HEK293 (cell line): ENCODE data around the gene ARID3A.

Experiments
- CTCF ChIA-PET: fragments of 350-600 bp; formaldehyde crosslinking; extraction: SDS; loops from one replicate; lab custom pipeline; 2021; ENCODE audit warnings: antibody characterized with exemption; lab: Yijun Ruan, JAX
- POLR2A ChIA-PET: fragments of 300-600 bp; formaldehyde crosslinking; extraction: SDS; loops from one replicate; lab custom pipeline; 2020; ENCODE audit warnings: antibody characterized with exemption, inconsistent platforms; lab: Yijun Ruan, JAX
- H3K27ac ChIP-seq: fragments of 200-500 bp; sonication (Bioruptor generic); 2 replicates; pipeline ENCODE4 v1.5.1; 2014; ENCODE audit warnings: low read depth, low read length, control low read depth, inconsistent platforms; ENCODE audit errors: extremely low read depth
- H3K36me3 ChIP-seq, 2 experiments: fragments of 200-500 bp in 1 of 2; sonication (Bioruptor generic) in 1 of 2; 1 replicate in 1 of 2; 2 replicates in 1 of 2; pipeline ENCODE4 v1.5.1; 2014 to 2017; ENCODE audit warnings: inconsistent platforms in 2 of 2, low read length in 2 of 2; ENCODE audit not compliant: control insufficient read depth in 2 of 2, insufficient read depth in 1 of 2
- H3K4me1 ChIP-seq: fragments of 200-500 bp; sonication (Bioruptor generic); 2 replicates; pipeline ENCODE4 v1.5.1; 2014; ENCODE audit warnings: mild to moderate bottlenecking, low read length, inconsistent platforms; ENCODE audit not compliant: control insufficient read depth, insufficient read depth
- H3K4me3 ChIP-seq: 2 replicates; pipeline ENCODE4 v1.5.1; 2011; ENCODE audit warnings: low read depth, mild to moderate bottlenecking, control low read depth, low read length, moderate library complexity
- H3K9me3 ChIP-seq: fragments of 200-500 bp; sonication (Bioruptor generic); 2 replicates; pipeline ENCODE4 v1.5.1; 2014; ENCODE audit warnings: low read depth, low read length, inconsistent platforms; ENCODE audit not compliant: control insufficient read depth, insufficient read depth
- BCL11B ChIP-seq: fragments of 450-650 bp; formaldehyde crosslinking; IDR thresholded peaks from 2 replicates; pipeline ENCODE4 v1.5.1; 2016; ENCODE audit warnings: low read depth, missing biosample characterization, missing genetic modification characterization
- EGR2 ChIP-seq: fragments of 450-650 bp; formaldehyde crosslinking; IDR thresholded peaks from 2 replicates; pipeline ENCODE4 v1.5.1; 2016; ENCODE audit warnings: low read depth, missing biosample characterization, missing genetic modification characterization
- ELK4 ChIP-seq: IDR thresholded peaks from 2 replicates; pipeline ENCODE4 v1.6.1; 2011; ENCODE audit warnings: mild to moderate bottlenecking, low read depth, low read length, borderline replicate concordance
- GLIS1 ChIP-seq: fragments of 450-650 bp; formaldehyde crosslinking; IDR thresholded peaks from 2 replicates; pipeline ENCODE4 v1.5.1; 2016; ENCODE audit warnings: missing biosample characterization, missing genetic modification characterization
- HOXC10 ChIP-seq: sonication (generic); formaldehyde crosslinking; IDR thresholded peaks from 2 replicates; pipeline ENCODE4 v1.8.1; 2023; ENCODE audit warnings: mild to moderate bottlenecking, missing genetic modification reagents
- KLF17 ChIP-seq: fragments of 450-650 bp; formaldehyde crosslinking; IDR thresholded peaks from 2 replicates; pipeline ENCODE4 v1.5.1; 2016; ENCODE audit warnings: missing biosample characterization, missing genetic modification characterization
- PRDM10 ChIP-seq: fragments of 450-650 bp; formaldehyde crosslinking; IDR thresholded peaks from 2 replicates; pipeline ENCODE4 v1.5.1; 2016; ENCODE audit warnings: missing biosample characterization, missing genetic modification characterization
- RBAK ChIP-seq: fragments of 450-650 bp; formaldehyde crosslinking; IDR thresholded peaks from 2 replicates; pipeline ENCODE4 v1.5.1; 2016; ENCODE audit warnings: missing biosample characterization, missing genetic modification characterization
- REPIN1 ChIP-seq: fragments of 450-650 bp; formaldehyde crosslinking; IDR thresholded peaks from 2 replicates; pipeline ENCODE4 v1.5.1; 2017; ENCODE audit warnings: missing biosample characterization, missing genetic modification characterization, low read depth
- SCRT2 ChIP-seq: fragments of 450-650 bp; formaldehyde crosslinking; IDR thresholded peaks from 2 replicates; pipeline ENCODE4 v1.5.1; 2016; ENCODE audit warnings: missing biosample characterization, missing genetic modification characterization
- TCF7L2 ChIP-seq: IDR thresholded peaks from 2 replicates; pipeline ENCODE4 v1.6.1; 2011; ENCODE audit warnings: low read depth, mild to moderate bottlenecking, inconsistent platforms, low read length, moderate library complexity, borderline replicate concordance
- ZBTB1 ChIP-seq: fragments of 450-650 bp; formaldehyde crosslinking; IDR thresholded peaks from 2 replicates; pipeline ENCODE4 v1.5.1; 2016; ENCODE audit warnings: missing biosample characterization, missing genetic modification characterization
- ZFHX2 ChIP-seq: fragments of 450-650 bp; formaldehyde crosslinking; conservative IDR thresholded peaks from 2 replicates; pipeline ENCODE4 v1.5.1; 2016; ENCODE audit warnings: missing biosample characterization, missing genetic modification characterization
- ZNF157 ChIP-seq: fragments of 450-650 bp; formaldehyde crosslinking; IDR thresholded peaks from 2 replicates; pipeline ENCODE4 v1.5.1; 2016; ENCODE audit warnings: missing biosample characterization, missing genetic modification characterization
- ZNF175 ChIP-seq: fragments of 450-650 bp; formaldehyde crosslinking; IDR thresholded peaks from 2 replicates; pipeline ENCODE4 v1.5.1; 2016; ENCODE audit warnings: missing biosample characterization, missing genetic modification characterization
- ZNF211 ChIP-seq: fragments of 450-650 bp; formaldehyde crosslinking; IDR thresholded peaks from 2 replicates; pipeline ENCODE4 v1.5.1; 2016; ENCODE audit warnings: low read depth, missing biosample characterization, missing genetic modification characterization
- ZNF280C ChIP-seq: fragments of 450-650 bp; formaldehyde crosslinking; IDR thresholded peaks from 2 replicates; pipeline ENCODE4 v1.5.1; 2016; ENCODE audit warnings: missing biosample characterization, missing genetic modification characterization
- ZNF292 ChIP-seq: fragments of 450-650 bp; formaldehyde crosslinking; IDR thresholded peaks from 2 replicates; pipeline ENCODE4 v1.5.1; 2016; ENCODE audit warnings: low read depth, missing biosample characterization, missing genetic modification characterization, borderline replicate concordance
- ZNF354C ChIP-seq: fragments of 450-650 bp; formaldehyde crosslinking; IDR thresholded peaks from 2 replicates; pipeline ENCODE4 v1.5.1; 2016; ENCODE audit warnings: missing biosample characterization, missing genetic modification characterization, low read depth, borderline replicate concordance
- ZNF501 ChIP-seq: fragments of 450-650 bp; formaldehyde crosslinking; IDR thresholded peaks from 2 replicates; pipeline ENCODE4 v1.5.1; 2016; ENCODE audit warnings: missing biosample characterization, missing genetic modification characterization
- ZNF521 ChIP-seq: fragments of 450-650 bp; formaldehyde crosslinking; IDR thresholded peaks from 2 replicates; pipeline ENCODE4 v1.5.1; 2017; ENCODE audit warnings: missing biosample characterization, mild to moderate bottlenecking, missing genetic modification characterization
- ZSCAN16 ChIP-seq: fragments of 450-650 bp; formaldehyde crosslinking; IDR thresholded peaks from 2 replicates; pipeline ENCODE4 v1.5.1; 2016; ENCODE audit warnings: missing biosample characterization, missing genetic modification characterization

The ARID3A gene

GRCh38 chr19:961866-962620 lies 36.2 kb downstream of the ARID3A start (continued):
- TF ChIP-seq EGR2 (tag by site-specific recombination), result peak; percentile 80
- TF ChIP-seq BCL11B (tag by site-specific recombination), result no peak
- TF ChIP-seq REPIN1 (tag by site-specific recombination), result no peak
- TF ChIP-seq ZBTB1, result no peak

GRCh38 chr19:962683-963400 lies 37.0 kb downstream of the ARID3A start:
- Histone ChIP-seq H3K9me3 (no peaks in the 10 kb centered on the region), H3K36me3 (peaks cover 0 to 52% of the 10 kb centered on the region in 2 experiments; a peak in 2 of 3 replicates), H3K4me1 (no peaks in the 10 kb centered on the region), H3K4me3 (no peak overlapping the region), H3K27ac (no peak overlapping the region)
- ChIA-PET POLR2A (interaction anchor here (0.5 kb wide), 1 partner anchor 188 kb away, joined by 3 read pairs; no protein-coding TSS in a partner anchor), CTCF (interaction anchor here (0.7 to 2.1 kb wide), 4 partner anchors 8 to 40 kb away, joined by 3 to 19 read pairs (median 6); no protein-coding TSS in a partner anchor)
- TF ChIP-seq RBAK (tag by site-specific recombination) (no peak), SCRT2 (tag by site-specific recombination) (no peak), ZNF521 (no peak), HOXC10 (CRISPR knock-in tag) (no peak), EGR2 (tag by site-specific recombination) (no peak), ZNF157 (no peak), ZSCAN16 (tag by site-specific recombination) (no peak), ELK4 (no peak), ZNF280C (no peak), ZNF175 (no peak), TCF7L2 (no peak), ZNF354C (tag by site-specific recombination) (no peak)

- Histone ChIP-seq H3K4me1 (no peaks in the 10 kb centered on the region), H3K36me3 (peaks cover 0 to 56% of the 10 kb centered on the region in 2 experiments; a peak in 2 of 3 replicates), H3K4me3 (no peak overlapping the region), H3K9me3 (no peaks in the 10 kb centered on the region), H3K27ac (peak overlapping the region; percentile 17; the same call in 1 of the 2 replicates)
- CTCF ChIA-PET, result no interaction called here
- TF ChIP-seq ZFHX2 (tag by site-specific recombination) (peak; percentile 49; the same call in 1 of the 2 replicates), PRDM10 (tag by site-specific recombination) (peak; percentile 55), ZNF211 (no peak), KLF17 (tag by site-specific recombination) (peak; percentile 55; the same call in 1 of the 2 replicates), ZNF501 (tag by site-specific recombination) (no peak), ZNF292 (tag by site-specific recombination) (no peak), EGR2 (tag by site-specific recombination) (peak; percentile 63), GLIS1 (tag by site-specific recombination) (0 out of 2 replicates have a peak, but pooled peaks have one; percentile 12)
- POLR2A ChIA-PET, result interaction anchor here (0.5 kb wide), 1 partner anchor 189 kb away, joined by 3 read pairs; no protein-coding TSS in a partner anchor
Measured at GRCh38 chr19:963486-963951, 37.7 kb downstream of the ARID3A start.
